Measurements from ENCODE around the gene IL15RA.
A peak's percentile ranks its signal among the peaks of the same experiment; 100 is the strongest.
"Not testable (repeated sequence)": the region's sequence is repeated elsewhere in the genome, so short reads cannot be mapped to it uniquely, and the experiment has no call there.

Gene IL15RA

DNA sequence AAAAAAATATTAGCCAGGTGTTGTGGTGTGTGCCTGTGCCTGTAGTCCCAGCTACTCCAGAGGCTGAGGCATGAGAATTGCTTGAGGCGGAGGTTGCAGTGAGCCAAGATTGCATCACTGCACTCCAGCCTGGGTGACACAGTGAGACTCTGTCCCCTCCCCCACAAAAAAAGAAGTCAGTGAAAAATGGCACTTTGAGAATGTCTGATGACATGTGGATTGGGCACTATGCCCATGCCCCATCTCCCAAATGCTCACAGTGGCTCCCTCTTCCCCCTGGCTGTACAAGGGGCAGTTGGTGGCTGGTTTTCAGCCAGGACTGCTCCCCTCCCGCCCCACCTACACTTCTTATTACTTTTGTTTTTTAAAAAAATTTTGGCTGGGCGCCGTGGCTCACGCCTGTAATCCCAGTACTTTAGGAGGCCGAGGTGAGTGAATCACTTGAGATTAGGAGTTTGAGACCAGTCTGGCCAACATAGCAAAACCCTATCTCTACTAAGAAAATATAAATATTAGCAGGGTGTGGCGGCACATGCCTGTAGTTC lies 26.1 kb downstream of the IL15RA start:
- DNase-seq (ENCODE audit: low spot score): no peak

DNA sequence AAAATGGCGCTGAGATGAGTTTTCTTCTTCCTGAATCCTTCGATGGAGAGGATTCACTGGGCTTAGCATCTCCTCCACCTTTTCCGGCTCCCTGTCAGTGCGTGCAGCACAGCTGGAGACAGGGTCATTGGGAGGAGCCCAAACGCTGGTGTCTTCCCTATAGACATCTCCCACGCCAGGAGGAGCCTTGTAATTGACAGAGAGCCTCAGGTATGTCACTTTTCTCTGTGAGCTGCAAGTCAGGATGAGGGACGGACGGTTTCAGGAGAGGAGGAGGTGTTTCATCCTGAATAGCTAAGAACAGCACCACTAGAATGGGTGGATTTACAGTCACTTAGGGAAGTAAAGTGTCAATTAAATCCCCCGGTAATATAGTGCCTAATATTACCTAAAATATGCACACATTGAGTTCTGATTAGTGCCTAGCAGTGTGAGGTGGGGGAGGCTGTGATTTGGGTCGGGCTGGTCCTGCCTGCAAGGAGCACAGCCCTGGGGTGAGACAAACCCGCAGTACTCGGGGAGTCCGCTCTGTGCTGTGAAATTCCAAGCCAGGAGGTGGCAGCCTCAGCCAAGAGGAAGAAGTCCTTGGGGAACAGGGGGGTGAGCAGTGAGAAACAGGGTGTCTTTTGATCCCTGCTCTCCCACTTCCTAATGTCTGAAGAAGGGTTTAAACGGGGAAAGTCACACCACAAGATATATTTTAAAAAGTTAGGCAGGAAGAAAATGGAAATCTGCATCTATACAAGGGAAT lies 28.2 kb downstream of the IL15RA start:
- no peak for DNase-seq (ENCODE audit: low spot score)

DNA sequence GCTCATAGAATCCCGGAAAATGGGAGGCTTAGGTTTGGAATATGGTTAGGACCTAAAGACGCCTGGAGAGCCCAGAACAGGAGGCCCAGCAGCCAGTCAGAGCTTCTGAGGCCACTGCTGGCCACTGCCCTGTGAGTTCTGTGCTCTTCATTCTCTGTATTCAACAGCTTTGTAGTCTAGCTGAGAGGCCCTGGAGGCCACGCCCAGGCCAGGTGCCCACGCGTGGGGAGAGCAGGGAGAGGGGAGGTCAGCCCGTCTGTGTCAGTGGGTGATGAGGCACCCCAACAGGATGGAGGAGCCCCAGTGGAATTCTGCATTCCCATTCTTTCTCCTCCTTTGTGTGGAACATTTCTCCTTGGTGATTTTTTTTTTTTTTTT lies 29.1 kb downstream of the IL15RA start:
- no peak for DNase-seq (ENCODE audit: low spot score)

DNA sequence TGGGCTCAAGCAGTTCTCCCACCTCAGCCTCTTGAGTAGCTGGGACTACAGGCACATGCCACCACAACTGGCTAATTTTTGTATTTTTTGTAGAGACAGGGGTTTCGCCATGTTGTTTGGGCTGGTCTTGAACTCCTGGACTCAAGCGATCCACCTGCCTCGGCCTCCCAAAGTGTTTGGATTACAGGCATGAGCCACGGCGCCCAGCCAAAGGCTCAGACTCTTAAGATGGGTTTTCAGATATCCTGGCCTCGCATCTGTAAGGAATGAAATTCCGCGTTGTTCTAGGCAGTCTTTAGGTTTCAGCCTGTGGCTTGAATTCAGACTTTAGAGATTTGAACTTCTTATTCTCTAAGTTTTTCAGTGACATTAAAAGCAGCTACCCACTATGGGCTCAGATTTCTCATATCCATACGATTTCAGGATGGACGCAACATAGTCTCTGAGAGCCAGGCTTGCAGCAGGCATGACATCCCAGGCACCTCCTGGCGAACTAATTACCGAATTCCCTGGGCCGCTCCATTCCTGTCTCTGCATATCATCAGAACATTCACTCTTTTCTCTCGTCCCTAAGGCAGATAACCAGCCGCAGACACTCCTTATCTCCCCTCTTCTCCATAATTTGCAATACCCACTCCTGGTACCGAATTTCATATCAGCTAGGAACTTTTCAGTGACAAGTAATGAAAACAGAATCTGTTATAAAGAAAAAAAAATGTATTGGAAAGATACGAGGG lies 29.7 kb downstream of the IL15RA start:
- no peak for DNase-seq (ENCODE audit: low spot score)

DNA sequence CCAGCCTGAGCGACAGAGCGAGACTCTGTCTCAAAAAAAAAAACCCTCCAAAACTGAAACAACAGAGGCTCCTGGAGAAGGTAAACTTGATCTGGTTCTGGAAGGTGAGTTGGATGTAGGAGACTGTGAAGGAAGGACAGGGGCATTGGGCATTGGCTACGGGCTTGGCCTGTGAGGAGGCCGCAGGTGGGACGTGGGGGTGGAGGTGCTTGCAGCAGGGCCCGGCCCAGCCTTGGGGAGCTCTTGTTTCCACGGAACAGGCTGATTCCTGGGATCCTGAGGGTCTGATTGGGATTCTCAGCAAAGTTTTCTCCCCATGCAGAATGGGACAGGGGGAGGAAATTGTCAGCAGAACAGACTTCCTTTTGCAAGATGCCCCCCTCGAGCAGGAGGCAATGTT lies 30.6 kb downstream of the IL15RA start:
- DNase-seq (ENCODE audit: low spot score): no peak

DNA sequence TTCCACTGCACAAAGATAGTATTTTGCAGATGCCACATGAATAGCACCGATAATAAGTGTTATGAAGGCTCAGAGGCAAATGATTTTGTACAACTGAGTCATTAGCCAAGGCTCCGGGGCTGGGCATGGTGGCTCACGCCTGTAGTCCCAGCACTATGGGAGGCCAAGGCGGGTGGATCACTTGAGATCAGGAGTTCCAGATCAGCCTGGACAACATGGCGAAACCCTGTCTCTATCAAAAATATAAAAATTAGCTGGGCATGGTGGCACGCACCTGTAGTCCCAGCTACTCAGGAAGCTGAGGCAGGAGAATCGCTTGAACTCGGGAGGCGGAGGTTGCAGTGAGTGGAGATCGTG lies 30.9 kb downstream of the IL15RA start:
- DNase-seq (ENCODE audit: low spot score): not testable (repeated sequence)

DNA sequence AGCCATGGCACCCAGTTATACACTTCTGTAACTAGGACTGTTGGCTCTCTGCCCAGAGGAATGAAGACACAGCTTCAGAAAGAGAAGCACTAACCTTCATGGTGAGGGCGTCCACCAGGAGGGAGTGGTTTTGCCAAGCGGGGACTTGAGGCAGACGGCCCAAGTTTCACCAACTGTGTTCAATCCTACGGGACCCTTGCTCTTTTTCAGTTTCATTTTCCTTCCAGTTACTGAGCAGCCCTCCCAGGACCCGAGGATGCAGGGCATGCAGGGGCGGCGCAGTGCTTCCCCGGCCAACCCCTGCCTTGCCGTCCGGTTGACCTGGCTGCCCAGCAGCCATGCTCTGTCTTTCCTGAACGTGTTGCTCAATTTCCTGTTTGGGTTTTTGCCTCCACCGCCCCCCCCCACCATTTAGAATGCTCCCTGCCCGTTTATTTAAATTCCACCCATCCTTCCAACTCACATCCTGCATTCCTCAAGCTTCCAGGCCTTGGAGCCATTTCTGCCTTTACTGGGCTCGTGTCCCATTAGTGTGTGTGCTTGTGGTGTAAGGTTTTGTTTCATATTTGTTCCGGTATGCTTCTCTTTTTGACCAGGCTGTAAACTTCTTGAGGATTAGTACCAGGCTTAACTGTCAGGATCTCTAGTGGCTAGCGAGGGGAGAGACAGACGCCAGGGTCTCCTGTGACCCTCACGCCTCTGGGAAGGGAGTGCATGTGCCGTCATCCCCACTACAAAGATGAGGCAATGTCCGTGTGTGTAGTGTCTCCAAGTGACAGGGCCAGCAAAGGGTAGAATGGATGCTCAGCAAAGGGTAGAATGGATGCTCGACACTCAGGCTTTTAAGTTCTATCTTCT lies 31.6 kb downstream of the IL15RA start:
- no peak for DNase-seq (ENCODE audit: low spot score)

DNA sequence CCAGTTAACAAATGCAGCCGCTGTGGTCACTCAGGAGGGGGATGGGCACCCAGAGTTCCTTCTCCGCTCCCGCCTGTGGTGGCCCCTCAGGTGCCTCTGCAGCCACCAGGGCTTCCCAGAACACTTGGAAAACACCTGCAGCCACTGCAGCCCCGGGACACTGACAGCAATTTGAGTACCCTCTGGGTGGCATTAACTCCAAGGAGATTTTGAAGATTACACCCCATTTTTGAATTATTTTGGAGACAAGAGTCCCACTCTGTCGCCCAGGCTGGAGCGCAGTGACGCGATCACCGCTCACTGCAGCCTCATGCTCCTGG lies 32.2 kb downstream of the IL15RA start:
- DNase-seq (ENCODE audit: low spot score): no peak

DNA sequence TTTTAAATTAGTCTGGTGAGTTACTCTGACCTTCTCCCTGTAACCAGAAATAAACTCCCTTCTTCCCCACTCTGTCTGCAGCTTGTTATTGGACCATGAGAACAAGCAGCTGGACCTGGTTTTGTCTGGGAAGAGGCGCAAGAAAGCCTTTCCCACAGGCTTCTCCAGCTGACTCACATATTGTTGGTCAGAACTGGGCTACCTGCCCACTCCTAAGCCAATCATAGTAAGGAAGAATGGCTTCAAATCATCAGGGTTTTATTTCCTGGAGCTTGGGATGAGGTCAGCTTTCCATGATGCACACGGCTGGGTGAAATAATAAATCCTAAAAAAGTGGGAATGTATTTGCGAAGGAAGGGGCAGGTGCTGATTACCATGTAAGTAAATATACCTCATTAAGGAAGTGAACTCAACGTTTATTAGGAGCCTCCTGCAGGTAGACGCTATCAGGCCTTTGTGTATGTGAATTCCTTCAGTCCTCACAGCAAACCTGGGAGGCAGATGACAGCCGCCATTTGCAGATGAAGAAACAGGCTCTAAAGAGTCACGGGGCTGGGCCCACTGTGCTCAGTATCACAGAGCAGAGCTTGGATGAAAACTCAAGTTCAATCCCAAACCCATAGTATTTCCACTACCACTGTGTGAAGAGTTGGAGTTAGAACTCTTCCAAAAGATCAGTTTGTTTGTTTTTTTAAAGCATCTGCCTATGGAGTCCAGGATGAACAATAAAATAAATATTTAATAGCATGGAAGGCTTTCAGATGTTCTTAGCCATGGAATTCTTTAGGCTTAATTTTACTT lies 32.8 kb downstream of the IL15RA start:
- DNase-seq (ENCODE audit: low spot score): peak; percentile 70

DNA sequence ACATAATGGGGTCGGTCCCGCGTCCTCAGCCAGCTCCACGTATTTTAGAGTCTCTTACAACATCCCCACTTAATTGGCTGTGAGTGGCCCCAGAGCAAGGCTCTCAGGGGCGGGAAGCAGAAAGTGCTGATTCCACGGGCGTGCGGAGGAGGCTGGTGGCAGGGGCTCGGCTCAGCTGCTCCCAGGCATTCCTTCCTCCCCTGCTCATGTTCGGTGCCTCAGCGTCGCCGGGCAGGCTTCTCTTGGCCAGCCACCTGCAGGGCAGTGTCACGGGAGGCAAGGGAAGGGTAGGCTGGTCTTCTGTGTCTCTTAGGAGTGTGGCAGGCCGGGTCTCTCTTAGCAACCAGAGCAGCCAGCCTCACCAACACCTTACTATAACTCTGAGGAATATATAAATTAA lies 33.8 kb downstream of the IL15RA start:
- DNase-seq (ENCODE audit: low spot score): no peak

DNA sequence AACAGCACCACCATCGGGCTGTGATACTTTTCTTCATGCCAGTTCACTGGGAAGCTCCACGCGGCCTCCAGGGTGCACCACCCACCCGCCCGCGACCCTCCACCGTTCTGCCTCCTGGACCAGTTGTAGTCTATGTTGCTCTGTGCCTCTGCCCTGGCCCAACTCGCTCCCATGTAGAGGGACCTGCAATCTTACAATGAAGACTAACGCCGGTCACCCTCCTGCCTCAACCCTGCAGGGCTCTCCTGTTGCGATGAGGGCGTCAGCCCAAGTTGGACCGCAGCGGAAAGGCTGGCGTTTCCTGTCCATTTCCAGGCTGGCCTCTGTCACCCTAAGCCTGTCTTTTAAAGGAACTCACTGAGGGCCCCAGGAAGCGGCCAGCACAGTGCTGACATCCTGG lies 34.9 kb downstream of the IL15RA start:
- no peak for DNase-seq (ENCODE audit: low spot score)

DNA sequence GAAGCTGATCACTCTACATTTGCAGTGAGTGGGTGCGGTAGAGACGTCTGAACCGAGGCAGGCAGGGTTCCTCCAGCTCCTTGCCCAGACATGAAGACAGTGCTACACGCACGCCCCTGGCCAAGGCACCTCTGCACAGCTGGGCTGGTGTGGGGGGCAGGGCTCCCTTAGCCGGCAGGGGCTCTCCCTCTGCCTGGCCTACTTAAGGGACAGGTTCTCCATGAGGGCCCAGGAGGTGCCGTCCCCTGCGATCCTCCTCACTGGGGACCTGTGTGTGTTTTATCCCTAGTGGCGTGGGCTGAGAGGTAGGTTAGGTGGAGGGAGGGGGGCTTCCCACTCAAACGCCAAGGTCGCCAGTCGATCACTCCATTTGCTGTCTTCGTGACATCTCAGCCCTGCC lies 35.3 kb downstream of the IL15RA start:
- DNase-seq (ENCODE audit: low spot score): no peak

DNA sequence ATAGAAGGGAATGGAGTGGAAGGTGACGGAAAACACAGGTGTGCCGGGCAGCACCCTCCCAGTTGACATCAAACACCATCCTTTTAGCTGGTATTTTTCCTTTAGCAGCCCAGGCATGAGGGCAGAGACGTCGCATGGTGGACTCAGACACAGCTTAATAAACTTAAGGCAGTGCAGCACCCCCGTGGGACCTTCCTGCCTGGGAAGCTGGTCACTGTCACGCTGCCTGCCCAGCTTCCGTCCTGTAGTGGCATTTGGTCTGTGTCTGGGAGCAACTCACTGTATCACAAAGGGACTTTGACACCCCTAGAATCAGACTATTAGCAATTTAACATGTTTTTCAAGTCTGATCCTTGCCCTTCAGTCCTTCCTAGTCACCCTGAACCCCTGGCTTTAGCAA lies 35.8 kb downstream of the IL15RA start:
- DNase-seq (ENCODE audit: low spot score): no peak

DNA sequence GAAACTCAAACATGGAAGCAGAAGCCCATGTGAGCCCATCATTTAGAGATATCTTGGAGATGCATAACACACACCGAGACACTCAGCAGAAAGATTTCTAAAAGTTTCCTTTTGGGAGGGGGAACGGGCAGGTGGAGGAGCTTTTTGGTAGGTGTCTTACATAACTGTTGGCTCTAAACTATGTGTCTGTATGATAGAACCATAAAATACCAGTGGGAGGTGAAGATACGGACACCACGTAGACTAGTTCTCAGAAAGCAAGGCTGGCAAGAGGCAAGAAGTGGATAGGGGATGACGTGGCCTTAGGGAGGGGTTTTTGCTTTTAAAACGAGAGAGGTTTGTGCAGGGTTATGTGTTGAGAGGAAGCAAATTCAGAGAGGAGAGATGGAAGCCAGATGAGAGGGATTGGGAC lies 36.5 kb downstream of the IL15RA start:
- DNase-seq (ENCODE audit: low spot score): no peak

DNA sequence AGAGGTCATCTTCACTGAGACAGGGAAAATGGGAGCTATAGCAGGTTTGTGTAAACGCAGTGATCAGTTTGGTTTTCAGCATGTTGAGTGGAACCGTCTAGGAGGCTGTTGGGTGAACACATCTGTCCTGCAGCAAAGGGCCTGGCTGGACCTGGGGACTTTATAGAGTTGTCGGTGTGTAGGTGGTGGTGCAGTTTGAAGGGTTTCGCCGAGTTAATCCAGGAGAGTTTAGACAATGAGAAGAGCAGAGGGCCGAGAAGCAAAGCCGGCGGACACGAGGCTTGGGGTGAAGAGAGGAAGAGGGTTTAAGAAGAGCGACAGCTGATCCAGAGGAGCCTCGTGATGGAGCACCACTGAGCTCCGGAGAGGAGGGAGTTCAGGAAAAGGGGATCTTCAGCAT lies 39.1 kb downstream of the IL15RA start:
- DNase-seq (ENCODE audit: low spot score): no peak

DNA sequence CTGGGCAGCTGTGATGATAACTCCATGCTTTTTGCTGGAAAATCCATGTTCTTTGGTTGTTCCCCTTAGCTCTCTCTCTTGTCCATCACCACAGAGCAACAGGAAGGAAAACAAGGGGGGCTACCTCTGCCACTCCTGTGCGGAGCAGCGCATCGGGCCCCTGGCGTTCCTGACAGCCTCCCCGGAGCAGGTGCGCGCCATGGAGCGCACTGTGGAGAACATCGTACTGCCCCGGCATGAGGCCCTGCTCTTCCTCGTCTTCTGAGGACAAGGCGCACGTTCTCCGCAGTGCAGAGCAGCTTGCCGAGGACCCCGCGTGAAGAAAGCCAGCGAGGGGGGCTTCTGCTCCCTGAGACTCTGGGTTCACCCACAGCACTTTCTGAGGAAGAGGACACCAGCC lies 40.3 kb downstream of the IL15RA start:
- no peak for DNase-seq (ENCODE audit: low spot score)

DNA sequence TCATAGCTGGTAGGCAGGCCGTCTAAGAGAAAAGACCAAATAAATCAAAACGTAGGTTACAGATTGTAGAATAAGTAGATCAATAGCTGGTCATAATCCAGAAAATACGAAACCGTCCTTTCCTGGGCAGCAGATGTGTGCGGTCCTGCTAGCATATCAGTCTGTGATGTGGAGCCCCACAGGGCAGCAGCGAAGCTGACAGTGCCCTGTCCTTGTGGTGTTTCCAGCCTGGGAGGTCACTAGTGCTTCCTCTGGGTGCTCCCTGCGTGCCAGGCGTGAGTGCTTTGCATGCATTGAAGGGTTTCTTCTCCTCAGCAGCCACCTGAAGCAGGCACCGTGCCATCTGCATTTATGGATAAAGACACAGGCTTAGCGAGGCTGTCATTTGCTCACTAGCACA lies 41.7 kb downstream of the IL15RA start:
- no peak for DNase-seq (ENCODE audit: low spot score)

DNA sequence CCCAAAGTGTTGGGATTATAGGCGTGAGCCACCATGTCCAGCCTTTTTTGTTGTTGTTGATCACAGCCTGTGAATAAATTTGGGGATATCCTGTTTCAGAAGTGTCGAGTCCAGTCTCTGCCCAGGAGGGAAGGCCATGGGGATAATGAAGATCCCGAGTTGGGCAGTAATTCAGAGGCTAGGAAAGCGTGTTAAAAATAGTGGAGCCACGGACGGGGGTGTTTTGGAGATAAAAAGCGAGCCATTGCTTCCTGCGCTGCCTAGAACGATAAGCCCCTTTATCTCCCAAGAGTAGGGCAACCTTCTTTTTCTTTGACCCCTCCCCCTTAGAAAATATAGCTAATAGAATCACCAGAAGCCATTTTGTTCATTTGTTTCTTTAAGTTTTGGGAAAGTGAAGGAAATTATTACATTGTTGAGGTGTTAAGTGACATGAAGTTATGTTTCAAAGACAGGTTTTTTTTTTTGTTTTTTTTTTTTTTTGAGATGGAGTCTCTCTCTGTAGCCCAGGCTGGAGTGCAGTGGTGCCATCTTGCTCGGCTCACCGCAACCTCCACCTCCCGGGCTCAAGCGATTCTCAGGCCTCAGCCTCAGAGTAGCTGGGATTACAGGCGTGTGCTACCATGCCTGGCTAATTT lies 43.3 kb downstream of the IL15RA start:
- DNase-seq (ENCODE audit: low spot score): no peak

DNA sequence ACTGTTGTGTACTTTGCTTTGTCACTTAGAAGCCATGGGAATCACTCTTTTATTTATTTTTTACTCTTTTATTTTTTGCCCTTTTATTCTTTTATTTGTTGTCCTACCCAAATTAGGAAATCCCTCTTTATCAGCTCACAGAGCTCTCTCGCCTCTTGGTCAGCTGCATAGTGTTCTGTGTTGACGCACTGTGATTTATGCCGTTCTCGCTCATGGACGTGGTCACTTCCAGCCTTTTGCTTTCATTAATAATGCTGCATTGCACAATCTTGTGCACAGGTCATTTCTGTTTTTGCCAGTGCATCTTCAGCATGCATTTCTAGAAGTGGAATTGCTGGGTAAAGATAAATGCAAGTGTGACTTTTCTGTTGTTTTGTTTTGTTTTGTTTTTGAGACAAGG lies 45.0 kb downstream of the IL15RA start:
- DNase-seq (ENCODE audit: low spot score): no peak

DNA sequence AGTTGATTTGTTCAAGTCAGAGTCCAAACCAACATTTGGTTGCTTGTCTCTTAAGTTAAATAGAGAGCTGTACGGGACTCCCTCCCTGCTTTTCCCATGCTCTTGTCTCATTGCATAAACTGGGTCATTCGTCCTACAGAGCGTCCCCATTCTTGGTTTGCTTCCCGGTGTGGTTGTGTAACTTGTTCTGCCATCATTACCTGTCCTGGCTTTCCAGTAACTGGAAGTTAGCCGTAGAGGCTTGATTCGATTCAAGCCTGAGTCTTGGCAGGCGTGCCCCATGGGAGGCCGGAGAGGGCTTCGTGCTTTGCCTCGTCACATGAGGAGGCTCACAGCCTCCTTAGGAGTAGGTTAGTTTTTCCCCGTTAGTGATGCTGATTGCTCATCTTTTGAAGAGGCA lies 47.1 kb downstream of the IL15RA start:
- DNase-seq (ENCODE audit: low spot score): no peak

DNA sequence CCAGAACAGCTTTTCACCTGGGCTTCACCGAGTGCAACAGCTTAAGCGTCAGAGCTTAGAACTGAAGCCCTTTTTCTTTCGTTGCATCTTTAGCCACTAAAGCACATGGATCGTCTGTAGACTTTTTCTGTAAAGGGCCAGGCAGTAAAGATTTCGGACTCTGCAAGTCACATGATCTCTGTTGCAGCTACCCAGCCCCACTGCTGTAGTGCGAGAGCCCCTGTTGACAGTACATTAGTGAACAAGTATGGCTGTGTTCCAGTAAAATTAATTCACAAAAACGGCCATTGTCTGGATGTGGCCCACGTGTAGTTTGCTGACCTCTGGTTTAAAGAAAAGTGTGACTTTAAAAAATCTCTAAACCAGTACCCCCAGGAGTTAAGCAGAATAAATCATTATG lies 47.9 kb downstream of the IL15RA start:
- no peak for DNase-seq (ENCODE audit: low spot score)

DNA sequence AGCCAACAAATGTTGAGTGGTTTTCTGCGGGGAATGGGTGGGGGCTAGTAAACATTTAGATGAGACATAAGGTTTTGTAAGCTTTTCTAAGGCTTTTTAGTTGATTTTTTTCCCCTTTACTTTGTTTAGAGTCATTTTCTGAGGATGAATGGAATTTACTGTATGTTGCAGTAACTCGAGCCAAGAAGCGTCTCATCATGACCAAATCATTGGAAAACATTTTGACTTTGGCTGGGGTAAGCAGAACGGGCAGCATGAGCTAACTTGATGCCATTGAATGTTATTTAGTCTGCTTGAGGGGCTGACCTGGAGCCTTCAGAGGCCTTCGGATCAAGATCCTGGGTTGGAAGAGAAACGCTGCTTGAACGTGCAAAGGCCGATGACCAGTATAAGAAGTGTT lies 50.0 kb downstream of the IL15RA start:
- DNase-seq (ENCODE audit: low spot score): no peak

Measured in LoVo (cell line).